KMS-11 (cell line): ENCODE measurements around the gene PAQR5.

Experiments
- H2AFZ ChIP-seq: fragments of 200-600 bp; sonication (generic); 2 replicates; pipeline ENCODE4 v1.6.1; 2016; ENCODE audit warnings: antibody characterized with exemption, mixed run types, low read depth
- H3K27ac ChIP-seq: fragments of 200-600 bp; sonication (generic); 2 replicates; pipeline ENCODE4 v1.6.1; 2016; ENCODE audit warnings: mild to moderate bottlenecking, mixed run types
- H3K27me3 ChIP-seq: fragments of 200-600 bp; sonication (generic); 2 replicates; pipeline ENCODE4 v1.6.1; 2017; ENCODE audit warnings: mild to moderate bottlenecking, low read depth, mixed run types, moderate library complexity; ENCODE audit not compliant: insufficient read depth
- H3K36me3 ChIP-seq: fragments of 200-600 bp; sonication (generic); 2 replicates; pipeline ENCODE4 v1.6.1; 2017; ENCODE audit warnings: mild to moderate bottlenecking, mixed run types; ENCODE audit not compliant: insufficient read depth
- H3K4me1 ChIP-seq: fragments of 200-600 bp; sonication (generic); 2 replicates; pipeline ENCODE4 v1.6.1; 2016; ENCODE audit warnings: mild to moderate bottlenecking, low read depth, mixed run types; ENCODE audit not compliant: poor library complexity, severe bottlenecking
- H3K4me2 ChIP-seq: fragments of 200-600 bp; sonication (generic); 2 replicates; pipeline ENCODE4 v1.7.0; 2016; ENCODE audit warnings: mild to moderate bottlenecking, mixed run types
- H3K4me3 ChIP-seq: fragments of 200-600 bp; sonication (generic); IDR thresholded peaks from 2 replicates; pipeline ENCODE4 v1.6.1; 2017; ENCODE audit warnings: low read depth, low read length, mixed read lengths; ENCODE audit not compliant: insufficient read depth
- H3K79me2 ChIP-seq: fragments of 200-600 bp; sonication (generic); 2 replicates; pipeline ENCODE4 v1.6.1; 2016; ENCODE audit warnings: low read depth, mixed run types; ENCODE audit not compliant: insufficient read depth
- H3K9ac ChIP-seq: fragments of 200-600 bp; sonication (generic); 2 replicates; pipeline ENCODE4 v1.6.1; 2016; ENCODE audit warnings: mild to moderate bottlenecking, mixed run types
- H4K20me1 ChIP-seq: fragments of 200-600 bp; sonication (generic); 2 replicates; pipeline ENCODE4 v1.6.1; 2016; ENCODE audit warnings: mild to moderate bottlenecking, mixed run types; ENCODE audit not compliant: insufficient read depth
- TF ChIP-seq, protein P1 (sequence below): fragments of 200-600 bp; sonication (generic); conservative IDR thresholded peaks from 2 replicates; pipeline ENCODE4 v1.6.1; 2017; ENCODE audit warnings: low read depth, mild to moderate bottlenecking, antibody characterized with exemption, low read length, moderate library complexity, mixed read lengths

The PAQR5 gene

GRCh38 chr15:69398491-69398891 is 99.8 kb downstream of the PAQR5 start:
- H4K20me1 ChIP-seq: no peaks in the 10 kb centered on the region

DNA sequence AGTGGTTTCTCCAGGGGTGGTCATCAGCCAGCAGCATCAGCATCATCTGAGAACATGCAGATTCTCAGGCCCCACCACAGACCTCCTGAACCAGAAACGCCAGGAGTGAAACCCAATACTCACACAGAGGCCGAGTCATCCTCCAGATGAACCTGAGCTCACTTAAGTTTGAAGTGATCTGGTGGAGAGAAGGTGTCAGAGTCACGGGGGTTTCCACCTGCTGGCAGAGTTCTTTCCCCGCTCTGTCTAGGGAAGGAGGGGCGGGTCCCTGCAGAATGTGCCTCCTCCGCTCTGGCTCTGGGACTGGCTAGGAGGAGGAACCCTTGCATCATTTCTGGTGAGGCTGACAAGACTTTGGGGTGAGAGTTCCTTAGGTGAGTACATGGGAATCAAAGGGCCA is 102.1 kb downstream of the PAQR5 start:
- H3K27me3 ChIP-seq: no peaks in the 10 kb centered on the region
- H3K4me3 ChIP-seq: no peak overlapping the region
- H3K4me2 ChIP-seq: no peak overlapping the region
- H3K79me2 ChIP-seq: no peaks in the 10 kb centered on the region
- no peak overlapping the region for H3K27ac ChIP-seq
- no peaks in the 10 kb centered on the region for H4K20me1 ChIP-seq
- no peaks in the 10 kb centered on the region for H3K4me1 ChIP-seq
- H3K9ac ChIP-seq: no peak overlapping the region
- H3K36me3 ChIP-seq: no peaks in the 10 kb centered on the region
- TF ChIP-seq, protein P1, sequence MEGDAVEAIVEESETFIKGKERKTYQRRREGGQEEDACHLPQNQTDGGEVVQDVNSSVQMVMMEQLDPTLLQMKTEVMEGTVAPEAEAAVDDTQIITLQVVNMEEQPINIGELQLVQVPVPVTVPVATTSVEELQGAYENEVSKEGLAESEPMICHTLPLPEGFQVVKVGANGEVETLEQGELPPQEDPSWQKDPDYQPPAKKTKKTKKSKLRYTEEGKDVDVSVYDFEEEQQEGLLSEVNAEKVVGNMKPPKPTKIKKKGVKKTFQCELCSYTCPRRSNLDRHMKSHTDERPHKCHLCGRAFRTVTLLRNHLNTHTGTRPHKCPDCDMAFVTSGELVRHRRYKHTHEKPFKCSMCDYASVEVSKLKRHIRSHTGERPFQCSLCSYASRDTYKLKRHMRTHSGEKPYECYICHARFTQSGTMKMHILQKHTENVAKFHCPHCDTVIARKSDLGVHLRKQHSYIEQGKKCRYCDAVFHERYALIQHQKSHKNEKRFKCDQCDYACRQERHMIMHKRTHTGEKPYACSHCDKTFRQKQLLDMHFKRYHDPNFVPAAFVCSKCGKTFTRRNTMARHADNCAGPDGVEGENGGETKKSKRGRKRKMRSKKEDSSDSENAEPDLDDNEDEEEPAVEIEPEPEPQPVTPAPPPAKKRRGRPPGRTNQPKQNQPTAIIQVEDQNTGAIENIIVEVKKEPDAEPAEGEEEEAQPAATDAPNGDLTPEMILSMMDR: no peak
- no peak overlapping the region for H2AFZ ChIP-seq

More at GRCh38 chr15:69398491-69398891, 99.8 kb downstream of the PAQR5 start:
- Histone ChIP-seq H3K27ac (no peak overlapping the region), H3K36me3 (no peaks in the 10 kb centered on the region), H2AFZ (no peak overlapping the region), H3K4me1 (peaks cover 7% of the 10 kb centered on the region), H3K4me3 (no peak overlapping the region), H3K27me3 (no peaks in the 10 kb centered on the region), H3K79me2 (no peaks in the 10 kb centered on the region), H3K4me2 (no peak overlapping the region), H3K9ac (no peak overlapping the region)
- TF ChIP-seq, protein P1: no peak

GRCh38 chr15:69402816-69403215 is 104.1 kb downstream of the PAQR5 start:
- no peaks in the 10 kb centered on the region for H4K20me1 ChIP-seq
- H3K27me3 ChIP-seq: no peaks in the 10 kb centered on the region
- no peak overlapping the region for H3K4me2 ChIP-seq
- H3K4me1 ChIP-seq: no peaks in the 10 kb centered on the region
- no peaks in the 10 kb centered on the region for H3K36me3 ChIP-seq
- no peaks in the 10 kb centered on the region for H3K79me2 ChIP-seq
- no peak overlapping the region for H3K4me3 ChIP-seq
- no peak overlapping the region for H3K9ac ChIP-seq
- no peak overlapping the region for H3K27ac ChIP-seq
- TF ChIP-seq, protein P1: no peak
- H2AFZ ChIP-seq: no peak overlapping the region

- TF ChIP-seq, protein P1: no peak
- no peak overlapping the region for H3K27ac ChIP-seq
- no peak overlapping the region for H3K4me2 ChIP-seq
- H3K27me3 ChIP-seq: no peaks in the 10 kb centered on the region
- H3K9ac ChIP-seq: no peak overlapping the region
- no peaks in the 10 kb centered on the region for H4K20me1 ChIP-seq
- H3K79me2 ChIP-seq: no peaks in the 10 kb centered on the region
- no peak overlapping the region for H2AFZ ChIP-seq
- no peaks in the 10 kb centered on the region for H3K4me1 ChIP-seq
- H3K36me3 ChIP-seq: no peaks in the 10 kb centered on the region
- H3K4me3 ChIP-seq: no peak overlapping the region
These were observed 104.9 kb downstream of the PAQR5 start for GRCh38 chr15:69403594-69403993.
